Measurements from ENCODE around the gene IL2RA. TPM values are rescaled to one million over a fixed set of nuclear protein-coding genes. Genes with fewer than 3 reads are reported as not detected.
"Not testable (repeated sequence)": the region's sequence is repeated elsewhere in the genome, so short reads cannot be mapped to it uniquely, and the experiment has no call there.

The IL2RA gene
- total RNA-seq, 2 donors from 2014 or later, result 21.0 to 48.2 TPM

DNA sequence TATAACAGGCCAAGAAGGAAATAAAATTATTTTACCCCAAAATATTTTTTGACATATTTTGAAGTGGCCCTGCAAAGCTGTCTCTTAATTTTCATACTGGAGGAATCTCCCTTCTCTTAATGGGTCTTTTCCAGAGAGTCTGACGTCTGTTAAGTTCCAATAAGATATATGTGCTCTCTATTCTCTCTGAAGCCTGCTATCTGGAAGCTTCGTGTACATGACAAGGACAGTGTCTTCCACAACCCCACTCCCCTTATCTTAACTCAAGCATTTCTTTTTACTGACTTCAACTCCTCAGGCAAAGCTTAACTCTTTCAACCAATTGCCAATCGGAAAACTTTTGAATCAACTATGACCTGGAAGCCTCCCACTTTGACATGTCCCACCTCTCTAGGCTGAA lies 55.6 kb downstream of the IL2RA start:
- TF ChIP-seq, protein P1, sequence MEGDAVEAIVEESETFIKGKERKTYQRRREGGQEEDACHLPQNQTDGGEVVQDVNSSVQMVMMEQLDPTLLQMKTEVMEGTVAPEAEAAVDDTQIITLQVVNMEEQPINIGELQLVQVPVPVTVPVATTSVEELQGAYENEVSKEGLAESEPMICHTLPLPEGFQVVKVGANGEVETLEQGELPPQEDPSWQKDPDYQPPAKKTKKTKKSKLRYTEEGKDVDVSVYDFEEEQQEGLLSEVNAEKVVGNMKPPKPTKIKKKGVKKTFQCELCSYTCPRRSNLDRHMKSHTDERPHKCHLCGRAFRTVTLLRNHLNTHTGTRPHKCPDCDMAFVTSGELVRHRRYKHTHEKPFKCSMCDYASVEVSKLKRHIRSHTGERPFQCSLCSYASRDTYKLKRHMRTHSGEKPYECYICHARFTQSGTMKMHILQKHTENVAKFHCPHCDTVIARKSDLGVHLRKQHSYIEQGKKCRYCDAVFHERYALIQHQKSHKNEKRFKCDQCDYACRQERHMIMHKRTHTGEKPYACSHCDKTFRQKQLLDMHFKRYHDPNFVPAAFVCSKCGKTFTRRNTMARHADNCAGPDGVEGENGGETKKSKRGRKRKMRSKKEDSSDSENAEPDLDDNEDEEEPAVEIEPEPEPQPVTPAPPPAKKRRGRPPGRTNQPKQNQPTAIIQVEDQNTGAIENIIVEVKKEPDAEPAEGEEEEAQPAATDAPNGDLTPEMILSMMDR (IDR thresholded peaks at IDR 0.05), result no peak
- no peaks in the 10 kb centered on the region for H3K27me3 ChIP-seq (replicated peaks; ENCODE audit: insufficient read depth)
- DNase-seq (ENCODE audit: low spot score) (no peak), ATAC-seq (ENCODE audit: insufficient number of reproducible peaks, low FRiP score, low read depth) (no peak)
- no peak overlapping the region for H3K27ac ChIP-seq
- no peaks in the 10 kb centered on the region for H3K9me3 ChIP-seq
- no peaks in the 10 kb centered on the region for H3K36me3 ChIP-seq
- H3K4me3 ChIP-seq, result no peak overlapping the region
- H3K4me1 ChIP-seq (ENCODE audit: control insufficient read depth in 1 of 2, low read depth in 2 of 2), result no peaks in the 10 kb centered on the region

DNA sequence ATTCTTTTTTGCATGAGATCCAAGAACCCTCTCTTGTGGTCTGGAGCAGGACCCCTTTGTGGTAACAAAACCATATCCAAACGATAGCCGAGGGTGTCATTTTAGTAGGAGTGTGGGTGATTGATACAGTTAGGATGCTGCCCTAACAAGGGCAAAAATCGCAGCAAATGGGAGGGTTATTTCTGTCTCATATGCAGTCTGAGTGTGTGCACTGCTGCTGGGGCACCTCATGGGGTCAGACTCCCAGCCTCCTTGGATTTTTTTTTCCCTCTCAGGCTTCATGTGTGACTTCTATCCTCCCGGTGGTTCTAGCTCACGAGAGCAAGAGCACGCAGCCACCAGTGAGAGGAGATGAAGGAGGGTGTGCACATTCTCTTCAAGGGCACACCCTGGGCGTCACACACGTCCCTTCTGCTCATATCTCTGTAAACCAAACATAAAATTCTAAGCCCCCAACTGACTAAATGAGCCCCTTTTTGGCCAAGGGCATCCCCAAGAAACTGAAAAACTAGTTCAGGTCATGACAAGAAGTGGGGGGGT lies 56.2 kb downstream of the IL2RA start:
- H3K9me3 ChIP-seq, result no peaks in the 10 kb centered on the region
- ATAC-seq (ENCODE audit: insufficient number of reproducible peaks, low FRiP score, low read depth), result no peak
- no peak overlapping the region for H3K27ac ChIP-seq
- no peaks in the 10 kb centered on the region for H3K27me3 ChIP-seq (replicated peaks; ENCODE audit: insufficient read depth)
- no peak for DNase-seq (ENCODE audit: low spot score)
- H3K4me3 ChIP-seq, result no peak overlapping the region
- H3K4me1 ChIP-seq (ENCODE audit: control insufficient read depth in 1 of 2, low read depth in 2 of 2), result no peaks in the 10 kb centered on the region
- TF ChIP-seq, protein P1 (IDR thresholded peaks at IDR 0.05), result no peak
- no peaks in the 10 kb centered on the region for H3K36me3 ChIP-seq

DNA sequence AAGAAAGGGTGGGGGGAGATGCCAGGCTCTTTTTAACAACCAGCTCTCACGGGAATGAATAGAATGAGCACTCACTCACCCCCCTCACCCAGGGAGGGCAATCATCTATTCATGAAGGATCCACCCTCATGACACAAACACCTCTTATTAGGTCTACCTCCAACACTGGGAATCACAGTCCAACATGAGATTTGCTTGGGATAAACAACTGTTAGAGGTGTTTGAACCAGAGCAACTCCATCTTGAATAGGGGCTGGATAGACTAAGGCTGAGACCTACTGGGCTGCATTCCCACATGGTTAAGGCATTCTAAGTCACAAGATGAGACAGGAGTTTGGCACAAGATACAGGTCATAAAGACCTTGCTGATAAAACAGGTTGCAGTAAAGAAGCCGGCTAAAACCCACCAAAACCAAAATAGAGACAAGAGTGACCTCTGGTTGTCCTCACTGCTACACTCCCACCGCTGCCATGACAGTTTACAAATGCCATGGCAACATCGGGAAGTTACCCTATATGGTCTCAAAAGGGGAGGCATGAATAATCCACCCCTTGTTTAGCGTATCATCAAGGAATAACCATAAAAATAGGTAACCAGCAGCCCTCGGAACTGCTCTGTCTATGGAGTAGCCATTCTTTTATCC lies 56.9 kb downstream of the IL2RA start:
- not testable (repeated sequence) for H3K27ac ChIP-seq; H3K9me3 ChIP-seq; H3K4me3 ChIP-seq; H3K4me1 ChIP-seq (ENCODE audit: control insufficient read depth in 1 of 2, low read depth in 2 of 2); ATAC-seq (ENCODE audit: insufficient number of reproducible peaks, low FRiP score, low read depth); H3K36me3 ChIP-seq; H3K27me3 ChIP-seq (replicated peaks; ENCODE audit: insufficient read depth); DNase-seq (ENCODE audit: low spot score)

DNA sequence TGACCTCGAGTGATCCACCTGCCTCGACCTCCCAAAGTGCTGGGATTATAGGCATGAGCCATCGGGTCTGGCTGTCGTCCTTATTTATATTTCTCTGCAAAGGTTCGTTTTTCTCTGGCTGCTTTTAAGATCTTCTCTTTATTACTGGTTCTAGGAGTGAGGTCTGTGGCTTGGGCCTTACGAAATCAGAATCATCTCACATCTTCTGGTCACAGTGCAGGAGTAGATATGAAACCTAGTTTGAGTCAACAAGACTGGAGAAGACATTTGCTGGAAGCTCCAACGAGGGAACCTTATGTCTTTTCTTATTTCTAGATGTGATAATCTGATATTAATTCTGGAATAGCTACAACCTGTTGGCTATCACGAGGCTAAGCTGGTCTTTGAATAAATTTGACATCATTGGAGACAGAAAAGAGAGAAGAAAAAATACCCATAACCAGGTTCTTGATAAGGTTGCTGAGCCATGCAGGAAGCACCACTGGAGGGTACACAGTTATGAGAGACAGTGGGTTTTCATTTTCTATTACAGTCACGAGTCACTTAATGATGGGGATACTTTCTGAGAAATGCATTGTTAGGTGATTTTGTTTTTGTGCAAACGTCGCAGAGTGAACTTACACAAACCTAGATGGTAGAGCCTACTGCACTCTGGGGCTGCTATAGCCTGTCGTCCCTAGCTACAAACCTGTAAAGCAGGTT lies 59.2 kb downstream of the IL2RA start:
- no peak for ATAC-seq (ENCODE audit: insufficient number of reproducible peaks, low FRiP score, low read depth)
- no peak overlapping the region for H3K27ac ChIP-seq
- H3K27me3 ChIP-seq (replicated peaks; ENCODE audit: insufficient read depth), result no peaks in the 10 kb centered on the region
- TF ChIP-seq, protein P1 (IDR thresholded peaks at IDR 0.05), result no peak
- H3K4me1 ChIP-seq (ENCODE audit: control insufficient read depth in 1 of 2, low read depth in 2 of 2), result no peaks in the 10 kb centered on the region
- no peak overlapping the region for H3K4me3 ChIP-seq
- H3K9me3 ChIP-seq, result no peaks in the 10 kb centered on the region
- DNase-seq (ENCODE audit: low spot score), result no peak
- H3K36me3 ChIP-seq, result no peaks in the 10 kb centered on the region

DNA sequence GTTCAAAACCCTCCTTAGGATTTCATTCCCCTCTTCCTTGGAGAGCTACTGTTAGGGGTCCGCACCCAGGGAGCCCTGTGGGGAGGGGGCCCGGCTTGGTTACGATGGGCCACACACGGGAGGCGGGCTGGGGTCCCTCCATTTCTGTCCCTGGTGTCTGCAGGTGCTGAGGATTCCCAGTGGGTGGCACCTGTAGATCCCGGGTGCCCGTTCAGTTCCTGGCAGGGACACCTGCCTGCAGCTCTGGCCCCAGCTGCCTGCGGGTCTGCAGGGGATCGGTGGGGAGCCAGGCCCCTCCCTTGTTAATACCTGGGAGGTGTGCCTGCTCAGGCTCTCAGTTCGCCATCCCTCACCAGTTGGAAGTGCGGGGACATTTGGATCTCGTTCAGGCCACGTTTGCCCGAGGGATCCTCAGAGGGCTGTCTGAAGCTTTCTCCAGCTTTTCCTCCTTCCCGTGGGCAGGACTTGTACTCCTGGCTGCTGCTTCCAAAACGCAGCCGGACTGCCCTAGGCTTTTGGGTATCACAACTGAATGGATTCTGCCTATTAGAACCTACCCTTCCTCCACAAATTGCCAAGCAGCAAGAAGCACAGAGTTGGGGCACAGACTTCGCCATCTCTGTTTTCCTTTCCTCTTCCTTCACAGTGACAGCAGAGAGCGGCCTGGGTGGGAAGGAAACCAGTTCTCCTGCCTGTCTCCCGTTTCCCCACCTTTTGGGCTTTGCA lies 62.6 kb downstream of the IL2RA start:
- Histone ChIP-seq H3K4me3 (no peak overlapping the region), H3K36me3 (no peaks in the 10 kb centered on the region), H3K27me3 (replicated peaks; ENCODE audit: insufficient read depth) (no peaks in the 10 kb centered on the region), H3K4me1 (ENCODE audit: control insufficient read depth in 1 of 2, low read depth in 2 of 2) (no peaks in the 10 kb centered on the region), H3K9me3 (peaks cover under 1% of the 10 kb centered on the region), H3K27ac (no peak overlapping the region)
- TF ChIP-seq, protein P1 (IDR thresholded peaks at IDR 0.05), result no peak
- ATAC-seq (ENCODE audit: insufficient number of reproducible peaks, low FRiP score, low read depth) (no peak), DNase-seq (ENCODE audit: low spot score) (no peak)
